Panc1 (cell line): ENCODE measurements around the gene HNF1B.

ENCODE experiments used
- POLR2AphosphoS5 ChIP-seq: IDR thresholded peaks from 2 replicates; pipeline ENCODE4 v1.6.1; 2012; ENCODE audit warnings: mild to moderate bottlenecking, low read depth, low read length, moderate library complexity
- SIN3A ChIP-seq: IDR thresholded peaks from 2 replicates; pipeline ENCODE4 v1.6.1; 2012; ENCODE audit warnings: low read depth, mild to moderate bottlenecking, low read length, moderate library complexity, borderline replicate concordance; ENCODE audit not compliant: insufficient read depth
- TF ChIP-seq, protein P1 (sequence below): fragments of 450-650 bp; IDR thresholded peaks from 2 replicates; pipeline ENCODE4 v1.5.1; 2017; ENCODE audit warnings: mild to moderate bottlenecking

DNA sequence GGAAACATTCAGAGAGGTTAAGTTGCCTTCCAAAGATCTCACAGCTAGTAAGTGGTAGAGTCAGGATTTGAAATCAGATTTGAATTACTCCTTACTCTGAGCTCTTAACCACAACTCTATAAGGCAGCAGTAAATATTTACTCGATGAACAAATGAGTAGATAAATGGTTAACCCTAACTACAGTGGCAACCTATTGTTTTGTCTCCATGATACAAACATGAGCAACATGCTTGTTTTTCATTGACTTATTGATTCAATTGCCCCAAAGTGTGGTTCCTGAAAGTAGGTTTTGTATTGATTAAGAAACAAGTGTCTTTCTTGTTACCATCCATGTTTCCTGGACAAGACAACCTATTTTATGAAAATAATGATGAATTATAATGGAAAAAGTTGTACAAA lies 66.8 kb downstream of the HNF1B start:
- TF ChIP-seq, protein P1, sequence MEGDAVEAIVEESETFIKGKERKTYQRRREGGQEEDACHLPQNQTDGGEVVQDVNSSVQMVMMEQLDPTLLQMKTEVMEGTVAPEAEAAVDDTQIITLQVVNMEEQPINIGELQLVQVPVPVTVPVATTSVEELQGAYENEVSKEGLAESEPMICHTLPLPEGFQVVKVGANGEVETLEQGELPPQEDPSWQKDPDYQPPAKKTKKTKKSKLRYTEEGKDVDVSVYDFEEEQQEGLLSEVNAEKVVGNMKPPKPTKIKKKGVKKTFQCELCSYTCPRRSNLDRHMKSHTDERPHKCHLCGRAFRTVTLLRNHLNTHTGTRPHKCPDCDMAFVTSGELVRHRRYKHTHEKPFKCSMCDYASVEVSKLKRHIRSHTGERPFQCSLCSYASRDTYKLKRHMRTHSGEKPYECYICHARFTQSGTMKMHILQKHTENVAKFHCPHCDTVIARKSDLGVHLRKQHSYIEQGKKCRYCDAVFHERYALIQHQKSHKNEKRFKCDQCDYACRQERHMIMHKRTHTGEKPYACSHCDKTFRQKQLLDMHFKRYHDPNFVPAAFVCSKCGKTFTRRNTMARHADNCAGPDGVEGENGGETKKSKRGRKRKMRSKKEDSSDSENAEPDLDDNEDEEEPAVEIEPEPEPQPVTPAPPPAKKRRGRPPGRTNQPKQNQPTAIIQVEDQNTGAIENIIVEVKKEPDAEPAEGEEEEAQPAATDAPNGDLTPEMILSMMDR = no peak
- TF ChIP-seq POLR2AphosphoS5 (no peak), SIN3A (no peak)
